IMR-90 (cell line): ENCODE results near the gene RAI1. TPM values are rescaled to one million over a fixed set of nuclear protein-coding genes. Genes with fewer than 3 reads are reported as not detected.
A peak's percentile ranks its signal among the peaks of the same experiment; 100 is the strongest.

ENCODE experiments used
- ATAC-seq: fragments of 200-7000 bp; cut with Tn5 transposase; 2 replicates; pipeline ENCODE4 v1.9.1; 2020; ENCODE audit warnings: low read depth, mild to moderate bottlenecking, moderate library complexity
- BruUV-seq: library from RNA; stranded (reverse); fragments of 400-500 nt; replicated peaks from 2 replicates; lab custom pipeline; 2021; lab: Mats Ljungman, UMichigan
- CTCF ChIA-PET: fragments of 300-600 bp; formaldehyde crosslinking; extraction: SDS; loops from one replicate; lab custom pipeline; 2021; ENCODE audit warnings: antibody characterized with exemption; lab: Yijun Ruan, JAX
- POLR2A ChIA-PET: fragments of 300-600 bp; sonication (Branson Sonifier 250); formaldehyde crosslinking; loops from one replicate; lab custom pipeline; 2022; ENCODE audit warnings: antibody characterized with exemption; ENCODE audit not compliant: unreplicated experiment; lab: Charles Lee
- DNase-seq: peaks from one replicate; pipeline ENCODE4 v3.0.0; 2013
- H2AFZ ChIP-seq: replicated peaks from 2 replicates; pipeline ENCODE3; 2013; ENCODE audit warnings: low read length, mild to moderate bottlenecking; ENCODE audit not compliant: poor library complexity
- H2AK5ac ChIP-seq: 2 replicates; pipeline ENCODE4 v1.6.1; 2013; ENCODE audit warnings: low read depth, low read length, inconsistent platforms
- H2AK9ac ChIP-seq: replicated peaks from 2 replicates; pipeline ENCODE3; 2013; ENCODE audit warnings: mild to moderate bottlenecking, low read depth, low read length, moderate library complexity; ENCODE audit not compliant: poor library complexity
- H2BK120ac ChIP-seq: 2 replicates; pipeline ENCODE4 v1.6.1; 2013; ENCODE audit warnings: low read depth, low read length, inconsistent platforms
- H2BK15ac ChIP-seq: 3 replicates; pipeline ENCODE4 v1.6.1; 2013; ENCODE audit warnings: low read depth, low read length, inconsistent platforms
- H2BK20ac ChIP-seq: 2 replicates; pipeline ENCODE4 v1.6.1; 2013; ENCODE audit warnings: low read depth, mild to moderate bottlenecking, inconsistent platforms, low read length, moderate library complexity
- H2BK5ac ChIP-seq: 2 replicates; pipeline ENCODE4 v1.6.1; 2013; ENCODE audit warnings: mild to moderate bottlenecking, low read depth, low read length, inconsistent platforms; ENCODE audit not compliant: poor library complexity, severe bottlenecking
- H3K14ac ChIP-seq: replicated peaks from 2 replicates; pipeline ENCODE4 v1.6.1; 2013; ENCODE audit warnings: low read depth, low read length, inconsistent platforms
- H3K18ac ChIP-seq: 2 replicates; pipeline ENCODE4 v1.6.1; 2013; ENCODE audit warnings: low read depth, low read length, control low read depth
- H3K23ac ChIP-seq: 2 replicates; pipeline ENCODE4 v1.6.1; 2013; ENCODE audit warnings: low read depth, low read length, inconsistent platforms
- H3K27ac ChIP-seq: 2 replicates; pipeline ENCODE4 v1.5.1; 2013; ENCODE audit warnings: mild to moderate bottlenecking, control low read depth, low read length; ENCODE audit not compliant: insufficient read depth
- H3K27me3 ChIP-seq: 2 replicates; pipeline ENCODE4 v1.6.1; 2013; ENCODE audit warnings: low read length; ENCODE audit not compliant: control insufficient read depth, insufficient read depth
- H3K36me3 ChIP-seq: 2 replicates; pipeline ENCODE4 v1.6.1; 2013; ENCODE audit warnings: low read length, mixed read lengths; ENCODE audit not compliant: control insufficient read depth, insufficient read depth
- H3K4ac ChIP-seq: 2 replicates; pipeline ENCODE4 v1.6.1; 2013; ENCODE audit warnings: low read depth, low read length, inconsistent platforms
- H3K4me1 ChIP-seq: 2 replicates; pipeline ENCODE4 v1.6.1; 2013; ENCODE audit warnings: low read length, mixed read lengths; ENCODE audit not compliant: control insufficient read depth, insufficient read depth
- H3K4me2 ChIP-seq: 2 replicates; pipeline ENCODE4 v1.6.1; 2013; ENCODE audit warnings: low read depth, mild to moderate bottlenecking, control low read depth, low read length, moderate library complexity
- H3K4me3 ChIP-seq: 2 replicates; pipeline ENCODE4 v1.5.1; 2013; ENCODE audit warnings: low read depth, mild to moderate bottlenecking, control low read depth, low read length, moderate library complexity; ENCODE audit not compliant: insufficient read depth
- H3K56ac ChIP-seq: 2 replicates; pipeline ENCODE4 v1.6.1; 2013; ENCODE audit warnings: low read length, inconsistent platforms; ENCODE audit not compliant: insufficient read depth; ENCODE audit errors: extremely low read depth
- H3K79me1 ChIP-seq, 2 experiments: 2 replicates each; pipeline ENCODE4 v1.6.1; 2013; ENCODE audit warnings: low read length in 2 of 2, inconsistent platforms in 1 of 2, low read depth in 1 of 2
- H3K9ac ChIP-seq: 2 replicates; pipeline ENCODE4 v1.6.1; 2013; ENCODE audit warnings: low read depth, low read length, control low read depth
- H3K9me1 ChIP-seq: 2 replicates; pipeline ENCODE4 v1.6.1; 2013; ENCODE audit warnings: low read length, inconsistent platforms; ENCODE audit not compliant: insufficient read depth
- H3K9me3 ChIP-seq: 2 replicates; pipeline ENCODE4 v1.6.1; 2013; ENCODE audit warnings: low read length; ENCODE audit not compliant: control insufficient read depth, insufficient read depth
- H4K20me1 ChIP-seq: 2 replicates; pipeline ENCODE4 v1.6.1; 2013; ENCODE audit warnings: low read length, inconsistent platforms; ENCODE audit not compliant: insufficient read depth
- H4K5ac ChIP-seq: 2 replicates; pipeline ENCODE4 v1.6.1; 2013; ENCODE audit warnings: mild to moderate bottlenecking, low read depth, low read length, control low read depth
- H4K8ac ChIP-seq, 2 experiments: 2 replicates each; pipeline ENCODE4 v1.6.1; 2013; ENCODE audit warnings: low read depth in 2 of 2, low read length in 2 of 2, control low read depth in 1 of 2, inconsistent platforms in 1 of 2
- H4K91ac ChIP-seq: 2 replicates; pipeline ENCODE4 v1.6.1; 2013; ENCODE audit warnings: low read depth, low read length, inconsistent platforms; ENCODE audit not compliant: insufficient read depth
- FOS ChIP-seq: fragments of 150-350 bp; IDR thresholded peaks from 2 replicates; pipeline ENCODE4 v1.6.1; 2016; ENCODE audit warnings: low read depth, low read length
- MAFK ChIP-seq: IDR thresholded peaks from 2 replicates; pipeline ENCODE4 v1.6.1; 2012; ENCODE audit warnings: low read depth, low read length, improper control_type of control experiment
- POLR2A ChIP-seq: IDR thresholded peaks from 2 replicates; pipeline ENCODE4 v1.6.1; 2012; ENCODE audit warnings: mild to moderate bottlenecking, low read depth, low read length
- RAD21 ChIP-seq: IDR thresholded peaks from 2 replicates; pipeline ENCODE4 v1.6.1; 2012; ENCODE audit warnings: low read length, improper control_type of control experiment
- RCOR1 ChIP-seq: IDR thresholded peaks from 2 replicates; pipeline ENCODE4 v1.6.1; 2012; ENCODE audit warnings: mild to moderate bottlenecking, low read length, improper control_type of control experiment; ENCODE audit not compliant: insufficient replicate concordance
- RFX5 ChIP-seq: IDR thresholded peaks from 2 replicates; pipeline ENCODE4 v1.8.0; 2012; ENCODE audit warnings: low read depth, mild to moderate bottlenecking, low read length, moderate library complexity
- SMC3 ChIP-seq: fragments of 150-350 bp; IDR thresholded peaks from 2 replicates; pipeline ENCODE4 v1.6.1; 2016; ENCODE audit warnings: low read depth, mild to moderate bottlenecking, antibody characterized with exemption, low read length, moderate library complexity
- WGBS, 2 experiments: methylation state at CpG; one replicate each; pipeline versions ENCODE4 v1.1.5 to v1.1.7; 2013; ENCODE audit warnings: missing lambda C conversion rate in 2 of 2; ENCODE audit not compliant: insufficient read length in 1 of 2; ENCODE audit errors: extremely low coverage in 2 of 2; 5-methylcytosine and 5-hydroxymethylcytosine counted together
- dilution Hi-C: fragments of 300-500 bp; cut with HindIII; formaldehyde crosslinking; loops from one replicate; pipeline ENCODE4 v1.14.3; 2018; ENCODE audit warnings: low sequenced_read_pairs; ENCODE audit not compliant: unreplicated experiment
- in situ Hi-C: fragments of 300-500 bp; cut with MboI; formaldehyde crosslinking; loops from 3 replicates; pipeline ENCODE4 v1.14.3; 2019; ENCODE audit warnings: low sequenced_read_pairs, inconsistent platforms, mixed read lengths
- intact Hi-C: fragments of 100-400 bp; cut with micrococcal nuclease; formaldehyde crosslinking; loops from 2 replicates; pipeline ENCODE4 v1.10.0; 2022
- polyA plus RNA-seq, 3 experiments: library from polyadenylated mRNA; depleted of rRNA; stranded (reverse); fragments of >200 nt; gene quantifications; 2 replicates each; pipeline ENCODE4 v1.2.3, GENCODE V29; 2012; ENCODE audit warnings: low replicate concordance in 1 of 3
- total RNA-seq: library from RNA; depleted of rRNA; stranded (reverse); fragments of >200 nt; gene quantifications from 2 replicates; pipeline ENCODE4 v1.2.3, GENCODE V29; 2012
- TF ChIP-seq, protein P1 (sequence below): fragments of 150-350 bp; IDR thresholded peaks from 2 replicates; pipeline ENCODE4 v1.6.1; 2016; ENCODE audit warnings: low read depth, mild to moderate bottlenecking, low read length, moderate library complexity, borderline replicate concordance
- TF ChIP-seq, protein P2 (sequence below): conservative IDR thresholded peaks from 2 replicates; pipeline ENCODE4 v1.5.1; 2012; ENCODE audit warnings: mild to moderate bottlenecking, low read depth, low read length, improper control_type of control experiment

Gene RAI1
- total and polyA plus RNA-seq, 2 of the 4 experiments (the other 2 are of a cell fraction): 1.8 to 10.5 TPM

DNA sequence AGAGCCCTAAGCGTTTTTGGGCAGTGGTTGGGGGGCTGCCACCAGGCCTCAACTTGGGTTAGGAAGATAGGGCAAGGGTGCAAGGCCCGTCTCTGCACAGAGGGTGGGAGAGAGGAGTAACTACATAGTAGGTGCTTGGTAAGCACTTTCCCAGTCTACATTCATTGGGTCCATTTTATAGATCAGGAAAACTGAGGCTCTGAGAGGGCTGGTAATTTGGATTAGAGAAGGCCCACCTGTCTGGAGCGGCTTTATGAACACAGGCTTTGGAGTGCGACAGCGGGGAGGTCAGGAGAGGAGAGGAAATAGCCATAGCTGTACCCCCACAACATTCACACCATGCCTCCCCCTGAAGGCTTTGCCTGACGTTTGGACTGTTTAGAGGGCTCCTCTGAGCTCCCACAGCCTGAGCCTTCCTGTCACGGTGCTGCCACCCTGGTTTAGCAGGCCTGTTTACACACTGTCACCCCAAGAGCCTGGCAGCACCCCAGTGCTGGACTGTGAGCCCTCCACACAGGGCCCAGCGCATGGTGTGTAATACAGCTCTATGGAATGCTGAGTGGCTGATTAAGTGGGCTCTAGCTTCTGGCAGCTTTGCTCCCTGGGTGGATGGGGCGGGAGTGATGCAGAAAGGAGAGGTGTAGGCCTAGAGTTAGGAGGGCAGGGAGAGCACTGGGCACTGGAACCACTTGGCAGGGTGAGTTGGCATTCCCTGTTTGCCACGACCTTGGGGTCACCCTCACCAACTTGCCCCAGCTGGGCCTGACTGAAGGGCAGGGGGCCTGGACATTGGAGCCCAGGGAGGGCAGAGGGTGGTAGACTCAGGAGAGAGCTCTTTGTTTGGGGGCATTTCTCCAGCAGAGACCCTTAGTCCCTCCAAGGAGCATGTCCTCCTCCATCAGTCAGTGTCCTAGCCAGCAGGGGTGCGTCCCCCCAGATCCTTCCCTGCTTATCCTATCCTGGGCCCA lies 73.7 kb downstream of the RAI1 start:
- Histone ChIP-seq H4K20me1 (peaks cover 74% of the 10 kb centered on the region), H3K79me1 (peaks cover 44 to 92% of the 10 kb centered on the region in 2 experiments), H2BK5ac (no peak overlapping the region), H4K8ac (no peak overlapping the region), H3K27ac (no peak overlapping the region), H3K4ac (no peak overlapping the region), H3K4me1 (peaks cover 12% of the 10 kb centered on the region), H3K4me3 (no peak overlapping the region), H2BK20ac (no peak overlapping the region), H2BK120ac (no peak overlapping the region), H3K56ac (no peak overlapping the region; the same call in 1 of the 2 replicates), H2AK9ac (no peak overlapping the region), H3K27me3 (no peaks in the 10 kb centered on the region), H3K9ac (no peak overlapping the region), H2BK15ac (no peak overlapping the region), H3K18ac (no peak overlapping the region), H4K91ac (no peak overlapping the region), H4K5ac (no peak overlapping the region), H3K14ac (no peak overlapping the region), H3K9me3 (no peaks in the 10 kb centered on the region), H2AK5ac (peak overlapping the region; percentile 15; the same call in 1 of the 2 replicates), H3K23ac (no peak overlapping the region), H3K9me1 (peaks cover 25% of the 10 kb centered on the region), H3K36me3 (peaks cover 4% of the 10 kb centered on the region; the same call in 1 of the 2 replicates), H3K4me2 (no peak overlapping the region), H2AFZ (no peak overlapping the region)
- TF ChIP-seq SMC3: no peak
- TF ChIP-seq MAFK: no peak
- TF ChIP-seq RFX5: no peak
- TF ChIP-seq, protein P1, sequence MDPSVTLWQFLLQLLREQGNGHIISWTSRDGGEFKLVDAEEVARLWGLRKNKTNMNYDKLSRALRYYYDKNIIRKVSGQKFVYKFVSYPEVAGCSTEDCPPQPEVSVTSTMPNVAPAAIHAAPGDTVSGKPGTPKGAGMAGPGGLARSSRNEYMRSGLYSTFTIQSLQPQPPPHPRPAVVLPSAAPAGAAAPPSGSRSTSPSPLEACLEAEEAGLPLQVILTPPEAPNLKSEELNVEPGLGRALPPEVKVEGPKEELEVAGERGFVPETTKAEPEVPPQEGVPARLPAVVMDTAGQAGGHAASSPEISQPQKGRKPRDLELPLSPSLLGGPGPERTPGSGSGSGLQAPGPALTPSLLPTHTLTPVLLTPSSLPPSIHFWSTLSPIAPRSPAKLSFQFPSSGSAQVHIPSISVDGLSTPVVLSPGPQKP: no peak
- TF ChIP-seq RCOR1: no peak
- no peak for TF ChIP-seq FOS
- no peak for TF ChIP-seq RAD21
- TF ChIP-seq, protein P2, sequence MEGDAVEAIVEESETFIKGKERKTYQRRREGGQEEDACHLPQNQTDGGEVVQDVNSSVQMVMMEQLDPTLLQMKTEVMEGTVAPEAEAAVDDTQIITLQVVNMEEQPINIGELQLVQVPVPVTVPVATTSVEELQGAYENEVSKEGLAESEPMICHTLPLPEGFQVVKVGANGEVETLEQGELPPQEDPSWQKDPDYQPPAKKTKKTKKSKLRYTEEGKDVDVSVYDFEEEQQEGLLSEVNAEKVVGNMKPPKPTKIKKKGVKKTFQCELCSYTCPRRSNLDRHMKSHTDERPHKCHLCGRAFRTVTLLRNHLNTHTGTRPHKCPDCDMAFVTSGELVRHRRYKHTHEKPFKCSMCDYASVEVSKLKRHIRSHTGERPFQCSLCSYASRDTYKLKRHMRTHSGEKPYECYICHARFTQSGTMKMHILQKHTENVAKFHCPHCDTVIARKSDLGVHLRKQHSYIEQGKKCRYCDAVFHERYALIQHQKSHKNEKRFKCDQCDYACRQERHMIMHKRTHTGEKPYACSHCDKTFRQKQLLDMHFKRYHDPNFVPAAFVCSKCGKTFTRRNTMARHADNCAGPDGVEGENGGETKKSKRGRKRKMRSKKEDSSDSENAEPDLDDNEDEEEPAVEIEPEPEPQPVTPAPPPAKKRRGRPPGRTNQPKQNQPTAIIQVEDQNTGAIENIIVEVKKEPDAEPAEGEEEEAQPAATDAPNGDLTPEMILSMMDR: no peak
- TF ChIP-seq POLR2A: no peak
- ATAC-seq (no peak), DNase-seq (no peak)
- intact Hi-C loops (no loop called here), dilution Hi-C loops (no loop called here), in situ Hi-C loops (no loop called here)
- WGBS, 2 experiments: 92% methylated on average over 2 of the region's 11 CpGs; no CpG with 5 or more reads in 1 of the 2 experiments
- CTCF ChIA-PET: no interaction called here
- BruUV-seq: no TSS peak
- POLR2A ChIA-PET: no interaction called here
